Measurements from ENCODE around the gene CERS2.
A peak's percentile ranks its signal among the peaks of the same experiment; 100 is the strongest.

CERS2 gene

DNA sequence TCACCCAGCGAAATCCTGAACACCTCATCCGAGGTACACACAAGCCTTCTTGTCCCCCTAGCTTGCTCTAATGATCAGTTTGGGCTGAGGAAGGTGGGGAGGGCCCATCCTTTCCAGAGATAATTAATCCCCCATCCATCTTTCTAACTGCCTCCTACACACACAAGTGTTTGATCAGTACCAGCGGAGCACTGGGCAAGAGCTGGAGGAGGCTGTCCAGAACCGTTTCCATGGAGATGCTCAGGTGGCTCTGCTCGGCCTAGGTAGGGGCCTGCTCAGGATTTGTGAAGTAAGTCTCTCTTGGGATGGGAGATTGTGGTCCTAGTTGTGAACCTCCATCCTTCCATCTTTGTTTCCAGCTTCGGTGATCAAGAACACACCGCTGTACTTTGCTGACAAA lies 13.3 kb upstream of the CERS2 start:
- no peaks in the 10 kb centered on the region for H4K20me1 ChIP-seq (ENCODE audit: insufficient read depth)
- H3K79me2 ChIP-seq (ENCODE audit: insufficient read depth, low read depth) = no peaks in the 10 kb centered on the region
- TF ChIP-seq, protein P1, sequence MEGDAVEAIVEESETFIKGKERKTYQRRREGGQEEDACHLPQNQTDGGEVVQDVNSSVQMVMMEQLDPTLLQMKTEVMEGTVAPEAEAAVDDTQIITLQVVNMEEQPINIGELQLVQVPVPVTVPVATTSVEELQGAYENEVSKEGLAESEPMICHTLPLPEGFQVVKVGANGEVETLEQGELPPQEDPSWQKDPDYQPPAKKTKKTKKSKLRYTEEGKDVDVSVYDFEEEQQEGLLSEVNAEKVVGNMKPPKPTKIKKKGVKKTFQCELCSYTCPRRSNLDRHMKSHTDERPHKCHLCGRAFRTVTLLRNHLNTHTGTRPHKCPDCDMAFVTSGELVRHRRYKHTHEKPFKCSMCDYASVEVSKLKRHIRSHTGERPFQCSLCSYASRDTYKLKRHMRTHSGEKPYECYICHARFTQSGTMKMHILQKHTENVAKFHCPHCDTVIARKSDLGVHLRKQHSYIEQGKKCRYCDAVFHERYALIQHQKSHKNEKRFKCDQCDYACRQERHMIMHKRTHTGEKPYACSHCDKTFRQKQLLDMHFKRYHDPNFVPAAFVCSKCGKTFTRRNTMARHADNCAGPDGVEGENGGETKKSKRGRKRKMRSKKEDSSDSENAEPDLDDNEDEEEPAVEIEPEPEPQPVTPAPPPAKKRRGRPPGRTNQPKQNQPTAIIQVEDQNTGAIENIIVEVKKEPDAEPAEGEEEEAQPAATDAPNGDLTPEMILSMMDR (conservative IDR thresholded peaks at IDR 0.05; ENCODE audit: low read depth, low read length) = no peak
- H2AFZ ChIP-seq (ENCODE audit: low read depth) = no peak overlapping the region
- no peak overlapping the region for H3K9ac ChIP-seq
- H3K4me3 ChIP-seq (IDR thresholded peaks at IDR 0.05; ENCODE audit: insufficient read depth, low read depth, low read length) = no peak overlapping the region
- H3K4me2 ChIP-seq = no peak overlapping the region
- no peaks in the 10 kb centered on the region for H3K4me1 ChIP-seq (ENCODE audit: low read depth, poor library complexity, severe bottlenecking)
- no peak overlapping the region for H3K27ac ChIP-seq
- H3K36me3 ChIP-seq (ENCODE audit: insufficient read depth) = no peaks in the 10 kb centered on the region
- H3K27me3 ChIP-seq (ENCODE audit: insufficient read depth, low read depth) = no peaks in the 10 kb centered on the region

DNA sequence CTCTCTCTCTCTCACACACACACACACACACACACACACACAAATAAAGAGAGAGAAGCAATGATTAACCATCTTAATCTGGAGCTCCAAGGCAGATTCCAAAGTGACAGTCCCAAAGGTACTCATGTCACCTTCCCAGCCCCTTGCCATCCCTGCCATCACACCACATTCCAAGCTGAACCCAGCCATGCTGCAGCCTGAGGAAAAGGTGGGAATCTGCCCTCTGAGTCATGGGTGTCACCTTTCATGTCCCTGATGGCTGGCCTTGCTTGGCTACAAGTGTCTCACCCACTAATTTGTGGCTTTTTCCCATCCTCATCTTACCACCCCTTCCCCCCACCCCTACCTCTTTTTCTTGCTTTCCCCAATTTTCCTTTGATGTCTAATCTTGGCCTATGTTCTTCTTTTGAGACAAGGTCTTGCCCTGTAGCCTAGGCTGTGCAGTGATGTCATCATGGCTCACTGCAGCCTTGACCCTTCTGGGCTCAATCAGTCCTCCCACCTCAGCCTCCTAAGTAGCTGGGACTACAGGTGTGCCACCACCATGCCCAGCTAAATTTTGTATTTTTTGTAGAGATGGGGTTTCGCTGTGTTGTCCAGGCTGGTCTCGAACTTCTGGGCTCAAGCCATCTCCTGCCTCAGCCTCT lies 10.7 kb upstream of the CERS2 start:
- Histone ChIP-seq H3K79me2 (ENCODE audit: insufficient read depth, low read depth) (no peaks in the 10 kb centered on the region), H3K27me3 (ENCODE audit: insufficient read depth, low read depth) (no peaks in the 10 kb centered on the region), H3K4me3 (IDR thresholded peaks at IDR 0.05; ENCODE audit: insufficient read depth, low read depth, low read length) (no peak overlapping the region), H3K4me2 (no peak overlapping the region), H3K9ac (no peak overlapping the region), H3K27ac (no peak overlapping the region), H3K4me1 (ENCODE audit: low read depth, poor library complexity, severe bottlenecking) (peaks cover 16% of the 10 kb centered on the region), H2AFZ (ENCODE audit: low read depth) (no peak overlapping the region), H4K20me1 (ENCODE audit: insufficient read depth) (no peaks in the 10 kb centered on the region), H3K36me3 (ENCODE audit: insufficient read depth) (no peaks in the 10 kb centered on the region)
- TF ChIP-seq, protein P1 (conservative IDR thresholded peaks at IDR 0.05; ENCODE audit: low read depth, low read length) = no peak

DNA sequence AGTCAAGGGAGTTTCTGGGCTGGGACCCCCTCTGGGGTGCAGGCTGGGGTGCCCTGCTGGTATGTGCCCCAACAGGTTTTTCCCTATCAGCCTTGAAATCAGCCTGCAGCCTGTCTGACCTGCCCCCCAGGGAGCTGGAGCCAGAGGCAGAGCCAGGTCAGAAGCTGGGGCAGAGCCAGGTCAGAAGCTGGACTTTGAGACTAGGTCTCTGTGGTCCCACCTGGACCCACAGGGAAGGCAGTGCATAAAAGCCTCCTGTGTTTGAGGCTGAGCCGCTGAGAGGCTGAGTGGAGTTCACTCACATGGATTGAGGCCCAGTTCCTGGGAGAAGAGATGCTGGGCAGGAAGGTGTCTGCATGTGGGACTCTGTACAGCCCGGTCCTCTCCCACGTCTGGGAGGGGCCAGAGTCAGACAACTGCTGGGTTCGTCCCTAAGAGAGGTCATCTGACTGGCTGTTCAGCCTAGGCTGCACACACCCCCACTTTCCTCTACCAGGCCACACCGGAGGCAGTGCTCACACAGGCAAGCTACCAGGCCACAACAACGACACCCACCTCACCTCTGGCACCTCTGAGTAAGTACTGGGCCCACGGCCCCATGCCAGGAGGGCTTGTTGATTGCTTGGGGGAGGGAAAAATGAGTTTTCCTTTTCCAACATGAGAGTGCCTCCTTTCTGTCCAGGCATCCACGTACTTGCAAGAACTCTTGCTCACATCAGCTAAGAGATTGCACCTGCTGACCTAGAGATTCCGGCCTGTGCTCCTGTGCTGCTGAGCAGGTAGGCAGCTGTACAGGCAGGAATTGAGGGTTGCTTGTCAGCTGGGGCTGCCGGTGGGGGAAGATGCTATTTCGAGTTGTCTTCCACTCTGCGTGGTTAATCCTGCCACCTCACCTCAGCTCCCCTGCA lies 7.4 kb upstream of the CERS2 start, which contains the start of gene ANXA9:
Gene ANXA9 (plus strand): TSS at position 488 of the 908 bp plus-strand sequence. CDS start 814 bp downstream, outside the sequence.
- Histone ChIP-seq H3K9ac (no peak within 1 kb of the TSS), H3K27me3 (ENCODE audit: insufficient read depth, low read depth) (no peaks in the 10 kb centered on the region), H3K4me3 (IDR thresholded peaks at IDR 0.05; ENCODE audit: insufficient read depth, low read depth, low read length) (no peak within 1 kb of the TSS), H3K27ac (no peak within 1 kb of the TSS), H3K79me2 (ENCODE audit: insufficient read depth, low read depth) (no peaks in the 10 kb centered on the region), H3K36me3 (ENCODE audit: insufficient read depth) (no peaks in the 10 kb centered on the region), H3K4me2 (peak within 1 kb of the TSS; percentile 27; the same call in 1 of the 2 replicates), H2AFZ (ENCODE audit: low read depth) (peak within 1 kb of the TSS; percentile 25), H4K20me1 (ENCODE audit: insufficient read depth) (no peaks in the 10 kb centered on the region), H3K4me1 (ENCODE audit: low read depth, poor library complexity, severe bottlenecking) (peaks cover 45% of the 10 kb centered on the region)
- TF ChIP-seq, protein P1 (conservative IDR thresholded peaks at IDR 0.05; ENCODE audit: low read depth, low read length) = no peak; the same call in 1 of the 2 replicates

- Histone ChIP-seq H3K79me2 (ENCODE audit: insufficient read depth, low read depth) (no peaks in the 10 kb centered on the region), H3K27me3 (ENCODE audit: insufficient read depth, low read depth) (no peaks in the 10 kb centered on the region), H3K27ac (no peak overlapping the region), H4K20me1 (ENCODE audit: insufficient read depth) (no peaks in the 10 kb centered on the region), H3K36me3 (ENCODE audit: insufficient read depth) (no peaks in the 10 kb centered on the region), H3K4me3 (IDR thresholded peaks at IDR 0.05; ENCODE audit: insufficient read depth, low read depth, low read length) (no peak overlapping the region), H3K4me2 (peak overlapping the region; percentile 27; the same call in 1 of the 2 replicates), H3K9ac (no peak overlapping the region), H2AFZ (ENCODE audit: low read depth) (peak overlapping the region; percentile 25), H3K4me1 (ENCODE audit: low read depth, poor library complexity, severe bottlenecking) (peaks cover 50% of the 10 kb centered on the region)
- TF ChIP-seq, protein P1 (conservative IDR thresholded peaks at IDR 0.05; ENCODE audit: low read depth, low read length) = no peak
These were observed 6.7 kb upstream of the CERS2 start for GRCh38 chr1:150981177-150981804.

Data from KMS-11 (cell line).